Sigmoid colon (tissue), 4 donors: Measurements from ENCODE around the gene NDUFS6.

Experiments
- CTCF ChIP-seq, 4 experiments: fragments of 450-650 bp in 3 of 4; fragments of 200-600 bp in 1 of 4; IDR thresholded peaks; one replicate each; pipeline ENCODE4 v1.5.1; 2016 to 2019; ENCODE audit warnings: antibody characterized with exemption in 4 of 4, mild to moderate bottlenecking in 3 of 4, moderate library complexity in 2 of 4
- EP300 ChIP-seq, 4 donors: sonication (generic); formaldehyde crosslinking; IDR thresholded peaks; one replicate each; pipeline ENCODE4 v1.6.1; 2017; ENCODE audit warnings: antibody characterized with exemption in 4 of 4
- POLR2A ChIP-seq, 2 donors: fragments of 450-650 bp; IDR thresholded peaks; one replicate each; pipeline ENCODE4 v1.6.1; 2016; ENCODE audit warnings: antibody characterized with exemption in 2 of 2, mild to moderate bottlenecking in 2 of 2, moderate library complexity in 2 of 2
- POLR2AphosphoS5 ChIP-seq, 4 donors: sonication (generic); formaldehyde crosslinking; IDR thresholded peaks; one replicate each; pipeline ENCODE4 v1.6.1; 2017; ENCODE audit warnings: antibody characterized with exemption in 4 of 4

GRCh38 chr5:1831677-1832313 is 30.6 kb downstream of the NDUFS6 start:
- no peak for TF ChIP-seq CTCF (IDR thresholded peaks at IDR 0.05)
- no peak for TF ChIP-seq POLR2A (IDR thresholded peaks at IDR 0.05)
- TF ChIP-seq POLR2AphosphoS5 (IDR thresholded peaks at IDR 0.05) = no peak
- TF ChIP-seq EP300 (IDR thresholded peaks at IDR 0.05) = no peak
